Astrocyte of the spinal cord (primary cell): ENCODE data around the gene HMOX2.
A peak's percentile ranks its signal among the peaks of the same experiment; 100 is the strongest.

Source experiments
- DNase-seq: peaks from one replicate; pipeline ENCODE4 v3.0.0; 2011; ENCODE audit warnings: low read depth, low spot score
- H3K4me3 ChIP-seq: 2 replicates; pipeline ENCODE4 v1.5.1; 2011; ENCODE audit warnings: low read depth, mild to moderate bottlenecking, low read length, moderate library complexity
- CTCF ChIP-seq: IDR thresholded peaks from 2 replicates; pipeline ENCODE4 v1.5.1; 2012; ENCODE audit warnings: low read depth, mild to moderate bottlenecking, low read length, inconsistent platforms
- in situ Hi-C: cut with HindIII; loops from 2 replicates; pipeline ENCODE4 v1.10.0; 2017; ENCODE audit warnings: low sequenced_read_pairs

HMOX2 gene

DNA sequence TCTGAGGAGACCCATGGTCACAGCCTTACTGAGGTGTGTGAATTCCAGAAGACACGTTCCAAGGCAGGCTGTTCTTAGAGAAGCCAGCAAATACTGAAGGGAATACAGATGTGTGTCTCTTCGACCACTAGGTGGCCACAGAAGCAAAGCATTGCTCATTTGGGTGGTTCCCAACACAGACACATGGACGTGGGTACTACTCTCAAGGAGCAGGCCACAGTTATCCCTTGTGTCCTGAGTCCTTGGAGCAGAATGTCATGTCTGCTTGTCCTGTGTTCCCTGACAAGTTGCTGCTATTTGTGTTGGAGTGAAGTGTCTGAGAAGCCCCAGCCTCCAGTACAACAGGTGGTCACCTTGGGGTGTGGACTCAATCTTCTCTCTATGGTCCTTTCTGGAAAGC lies 30.3 kb downstream of the HMOX2 start:
- TF ChIP-seq CTCF: peak; percentile 87
- H3K4me3 ChIP-seq: no peak overlapping the region
- in situ Hi-C loops: no loop called here
- peak; percentile 78 for DNase-seq

DNA sequence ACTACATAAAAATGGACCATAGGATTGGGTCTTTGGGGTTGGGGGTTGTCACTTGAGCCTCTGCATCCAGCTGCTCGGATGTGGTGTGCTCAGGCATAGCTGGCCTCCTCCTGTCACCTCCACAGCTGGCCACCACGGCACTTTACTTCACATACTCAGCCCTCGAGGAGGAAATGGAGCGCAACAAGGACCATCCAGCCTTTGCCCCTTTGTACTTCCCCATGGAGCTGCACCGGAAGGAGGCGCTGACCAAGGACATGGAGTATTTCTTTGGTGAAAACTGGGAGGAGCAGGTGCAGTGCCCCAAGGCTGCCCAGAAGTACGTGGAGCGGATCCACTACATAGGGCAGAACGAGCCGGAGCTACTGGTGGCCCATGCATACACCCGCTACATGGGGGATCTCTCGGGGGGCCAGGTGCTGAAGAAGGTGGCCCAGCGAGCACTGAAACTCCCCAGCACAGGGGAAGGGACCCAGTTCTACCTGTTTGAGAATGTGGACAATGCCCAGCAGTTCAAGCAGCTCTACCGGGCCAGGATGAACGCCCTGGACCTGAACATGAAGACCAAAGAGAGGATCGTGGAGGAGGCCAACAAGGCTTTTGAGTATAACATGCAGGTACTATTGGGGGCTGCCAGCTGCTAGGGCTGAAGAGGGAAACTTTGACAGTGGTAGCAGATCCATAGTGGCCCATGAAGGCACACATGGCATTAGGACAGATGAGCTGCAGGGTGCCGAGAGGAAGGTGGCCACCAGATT lies 31.6 kb downstream of the HMOX2 start:
- no peak for TF ChIP-seq CTCF
- in situ Hi-C loops: no loop called here
- DNase-seq: no peak
- H3K4me3 ChIP-seq: no peak overlapping the region

- TF ChIP-seq CTCF: no peak
- DNase-seq: no peak
- in situ Hi-C loops: no loop called here
- H3K4me3 ChIP-seq: no peak overlapping the region
Measured at GRCh38 chr16:4508806-4509205, 32.6 kb downstream of the HMOX2 start.

GRCh38 chr16:4509420-4509819 lies 33.2 kb downstream of the HMOX2 start:
- TF ChIP-seq CTCF: no peak
- H3K4me3 ChIP-seq: no peak overlapping the region
- DNase-seq: no peak
- in situ Hi-C loops: no loop called here

DNA sequence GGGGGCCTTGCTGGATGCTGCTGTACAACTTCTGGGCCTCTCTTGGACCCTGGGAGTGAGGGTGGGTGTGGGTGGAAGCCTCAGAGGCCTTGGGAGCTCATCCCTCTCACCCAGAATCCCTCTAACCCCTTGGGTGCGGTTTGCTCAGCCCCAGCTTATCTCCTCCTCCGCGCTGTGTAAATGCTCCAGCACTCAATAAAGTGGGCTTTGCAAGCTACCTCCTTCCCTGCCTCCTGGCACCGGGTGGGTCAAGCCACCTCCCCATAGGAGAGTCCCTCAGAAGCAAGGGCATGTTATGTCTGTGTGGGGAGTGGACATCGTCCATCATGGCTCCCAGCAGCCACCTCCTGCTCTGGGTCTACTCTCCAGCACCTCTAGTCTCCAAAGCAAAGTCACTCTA lies 33.9 kb downstream of the HMOX2 start:
- no peak for DNase-seq
- TF ChIP-seq CTCF: no peak
- no peak overlapping the region for H3K4me3 ChIP-seq
- in situ Hi-C loops: no loop called here

GRCh38 chr16:4510747-4511426 lies 34.7 kb downstream of the HMOX2 start:
- DNase-seq: no peak
- TF ChIP-seq CTCF: no peak
- no peak overlapping the region for H3K4me3 ChIP-seq
- in situ Hi-C loops: no loop called here
